Fibroblast of lung (primary cell): ENCODE data around the gene RACK1. TPM values are rescaled to one million over a fixed set of nuclear protein-coding genes. Genes with fewer than 3 reads are reported as not detected.

Experiments
- DNase-seq, 2 donors: peaks; one replicate each; pipeline versions ENCODE4 v3.0.0 to v3.0.0-alpha.2; 2010; ENCODE audit warnings: low read depth in 2 of 2
- H2AFZ ChIP-seq: 2 replicates; pipeline ENCODE4 v1.5.1; 2012; ENCODE audit warnings: low read length, control low read depth, inconsistent platforms
- H3K27ac ChIP-seq: 2 replicates; pipeline ENCODE4 v1.5.1; 2011; ENCODE audit warnings: low read length, control low read depth; ENCODE audit not compliant: insufficient read depth
- H3K27me3 ChIP-seq: 2 replicates; pipeline ENCODE4 v1.5.1; 2011; ENCODE audit warnings: mild to moderate bottlenecking, low read length; ENCODE audit not compliant: control insufficient read depth, insufficient read depth
- H3K36me3 ChIP-seq: 2 replicates; pipeline ENCODE4 v1.5.1; 2011; ENCODE audit warnings: low read length; ENCODE audit not compliant: control insufficient read depth, insufficient read depth
- H3K4me1 ChIP-seq: 2 replicates; pipeline ENCODE4 v1.5.1; 2011; ENCODE audit warnings: low read length; ENCODE audit not compliant: control insufficient read depth, insufficient read depth; ENCODE audit errors: extremely low read depth
- H3K4me2 ChIP-seq: 2 replicates; pipeline ENCODE4 v1.5.1; 2011; ENCODE audit warnings: low read length, control low read depth; ENCODE audit not compliant: insufficient read depth; ENCODE audit errors: extremely low read depth
- H3K4me3 ChIP-seq, 4 experiments: fragments of 200-600 bp in 1 of 4; sonication (generic) in 1 of 4; replicated peaks in 1 of 4; 2 replicates each; pipeline ENCODE4 v1.5.1; 2011 to 2016; ENCODE audit warnings: low read length in 4 of 4, low read depth in 3 of 4, mild to moderate bottlenecking in 3 of 4, control low read depth in 2 of 4, inconsistent platforms in 1 of 4, mixed read lengths in 1 of 4; ENCODE audit not compliant: insufficient read depth in 1 of 4; ENCODE audit errors: control extremely low read depth in 1 of 4
- H3K79me2 ChIP-seq: 2 replicates; pipeline ENCODE4 v1.5.1; 2012; ENCODE audit warnings: mild to moderate bottlenecking, low read length, inconsistent platforms; ENCODE audit not compliant: control insufficient read depth, insufficient read depth
- H3K9ac ChIP-seq: 2 replicates; pipeline ENCODE4 v1.5.1; 2011; ENCODE audit warnings: mild to moderate bottlenecking, low read length, control low read depth; ENCODE audit not compliant: insufficient read depth
- H3K9me3 ChIP-seq: 2 replicates; pipeline ENCODE4 v1.5.1; 2012; ENCODE audit warnings: low read depth, low read length; ENCODE audit not compliant: control insufficient read depth, insufficient read depth
- H4K20me1 ChIP-seq: 2 replicates; pipeline ENCODE4 v1.5.1; 2011; ENCODE audit warnings: low read length; ENCODE audit not compliant: control insufficient read depth, insufficient read depth; ENCODE audit errors: extremely low read depth
- EZH2 ChIP-seq: IDR thresholded peaks from 2 replicates; pipeline ENCODE4 v1.5.1; 2012; ENCODE audit warnings: low read length, control low read depth, mild to moderate bottlenecking; ENCODE audit errors: missing control alignments
- polyA plus RNA-seq, 2 donors: library from polyadenylated mRNA; depleted of rRNA in 1 of 2; stranded (reverse) in 1 of 2; unstranded in 1 of 2; fragments of >200 nt; gene quantifications; 2 replicates each; pipeline ENCODE4 v1.2.1, GENCODE V29; 2011 to 2012; ENCODE audit warnings: missing spikeins in 1 of 2
- total RNA-seq: library from RNA; depleted of rRNA; stranded (reverse); fragments of >200 nt; gene quantifications from 2 replicates; pipeline ENCODE4 v1.2.1, GENCODE V29; 2014
- TF ChIP-seq, protein P1 (sequence below), 2 donors: IDR thresholded peaks in 1 of 2; conservative IDR thresholded peaks in 1 of 2; 1 replicate in 1 of 2; 2 replicates in 1 of 2; pipeline ENCODE4 v1.5.1; 2011 to 2012; ENCODE audit warnings: low read length in 2 of 2, control low read depth in 1 of 2, inconsistent platforms in 1 of 2, low read depth in 1 of 2, mild to moderate bottlenecking in 1 of 2

Gene RACK1
- total and polyA plus RNA-seq, 2 donors (not counting 1 experiment from before 2014, with no cell fraction given), result 3,014 to 4,649 TPM

DNA sequence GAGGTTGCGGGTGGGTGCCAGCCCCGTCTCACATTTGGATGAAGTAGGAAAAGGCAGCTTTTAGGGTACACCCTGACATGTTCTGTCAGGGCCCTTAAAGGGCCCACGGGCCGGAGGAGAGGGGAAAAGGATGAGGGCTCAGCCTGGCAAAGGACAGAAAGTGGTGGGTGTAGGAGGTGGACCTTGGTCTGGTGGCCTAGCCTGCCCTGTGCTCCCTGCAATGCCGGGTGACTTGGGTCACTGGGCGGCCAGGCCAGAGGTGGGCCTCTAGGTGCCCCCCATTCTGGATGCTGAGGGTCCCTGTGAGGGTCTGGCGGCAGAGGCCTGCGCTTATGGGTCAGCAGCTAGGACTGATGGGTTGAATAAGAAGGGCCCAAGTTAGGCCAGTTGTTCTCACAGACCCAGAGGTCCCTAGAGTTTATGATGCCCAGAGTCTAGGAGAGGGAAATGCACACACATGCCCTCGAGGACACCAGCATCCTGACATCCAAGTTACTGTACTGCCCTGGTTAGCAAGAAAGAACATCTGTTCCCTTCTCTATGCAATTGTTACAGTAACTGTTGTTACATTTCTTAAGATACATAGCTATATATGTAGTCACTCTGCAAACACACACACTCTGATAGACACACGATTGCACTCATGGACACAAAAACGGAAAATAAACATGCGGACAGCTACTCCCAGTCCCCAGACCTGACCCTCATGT is 51.2 kb downstream of the RACK1 start:
- Histone ChIP-seq H3K9me3 (no peaks in the 10 kb centered on the region), H3K4me2 (peak overlapping the region; percentile 36), H3K27ac (peak overlapping the region; percentile 66), H2AFZ (peak overlapping the region; percentile 82), H3K27me3 (no peaks in the 10 kb centered on the region), H3K79me2 (no peaks in the 10 kb centered on the region), H3K4me3 (peak overlapping the region; percentile 56 to 86 (median 67)), H3K4me1 (no peaks in the 10 kb centered on the region), H3K36me3 (no peaks in the 10 kb centered on the region), H3K9ac (peak overlapping the region; percentile 70), H4K20me1 (no peaks in the 10 kb centered on the region)
- no peak for DNase-seq
- TF ChIP-seq EZH2, result no peak
- TF ChIP-seq, protein P1, sequence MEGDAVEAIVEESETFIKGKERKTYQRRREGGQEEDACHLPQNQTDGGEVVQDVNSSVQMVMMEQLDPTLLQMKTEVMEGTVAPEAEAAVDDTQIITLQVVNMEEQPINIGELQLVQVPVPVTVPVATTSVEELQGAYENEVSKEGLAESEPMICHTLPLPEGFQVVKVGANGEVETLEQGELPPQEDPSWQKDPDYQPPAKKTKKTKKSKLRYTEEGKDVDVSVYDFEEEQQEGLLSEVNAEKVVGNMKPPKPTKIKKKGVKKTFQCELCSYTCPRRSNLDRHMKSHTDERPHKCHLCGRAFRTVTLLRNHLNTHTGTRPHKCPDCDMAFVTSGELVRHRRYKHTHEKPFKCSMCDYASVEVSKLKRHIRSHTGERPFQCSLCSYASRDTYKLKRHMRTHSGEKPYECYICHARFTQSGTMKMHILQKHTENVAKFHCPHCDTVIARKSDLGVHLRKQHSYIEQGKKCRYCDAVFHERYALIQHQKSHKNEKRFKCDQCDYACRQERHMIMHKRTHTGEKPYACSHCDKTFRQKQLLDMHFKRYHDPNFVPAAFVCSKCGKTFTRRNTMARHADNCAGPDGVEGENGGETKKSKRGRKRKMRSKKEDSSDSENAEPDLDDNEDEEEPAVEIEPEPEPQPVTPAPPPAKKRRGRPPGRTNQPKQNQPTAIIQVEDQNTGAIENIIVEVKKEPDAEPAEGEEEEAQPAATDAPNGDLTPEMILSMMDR (conservative IDR thresholded peaks at IDR 0.05 in 1 of 2, IDR thresholded peaks at IDR 0.05 in 1 of 2; ENCODE audit: low read depth in 1 of 2, low read length in 2 of 2), result no peak

DNA sequence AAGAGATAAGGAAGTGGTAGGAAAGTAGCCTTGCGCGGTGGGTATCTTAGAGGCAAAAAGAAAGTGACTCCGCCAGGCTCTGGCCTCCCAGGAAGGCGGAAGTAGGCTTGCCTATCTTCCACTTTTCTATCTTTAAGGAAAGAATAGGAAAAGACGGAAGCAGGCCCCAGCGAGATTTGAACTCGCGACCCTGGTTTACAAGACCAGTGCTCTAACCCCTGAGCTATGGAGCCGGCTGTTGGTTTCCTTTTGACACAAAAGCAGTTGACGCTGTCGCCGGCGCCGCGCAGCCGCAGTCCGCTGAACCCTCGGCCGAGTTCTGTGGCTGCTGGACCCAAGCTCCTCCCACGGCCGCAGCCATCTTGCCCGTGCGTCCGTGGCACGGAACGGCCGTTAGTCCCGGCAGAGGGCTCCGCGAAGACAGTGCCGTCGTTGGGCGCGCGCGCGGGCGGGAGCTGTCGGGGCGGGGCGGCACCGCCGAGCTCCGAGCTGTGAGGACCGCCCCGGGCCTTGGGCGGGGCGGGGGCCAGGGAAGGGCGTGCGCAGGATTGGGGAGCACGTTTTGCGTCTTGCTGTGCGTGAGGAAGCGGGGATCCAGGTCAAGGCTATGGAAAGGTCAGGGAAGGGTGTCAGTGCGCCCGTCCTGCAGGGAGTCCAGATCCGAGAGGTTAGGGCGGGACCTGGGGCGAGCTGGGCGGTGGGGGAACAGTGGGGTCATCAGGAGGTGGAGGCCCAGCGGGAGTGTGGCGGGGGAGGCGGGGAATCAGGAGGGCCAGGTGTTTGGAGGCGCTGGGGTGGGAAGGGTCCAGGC is 52.0 kb downstream of the RACK1 start:
- H3K4me1 ChIP-seq, result no peaks in the 10 kb centered on the region
- no peak for TF ChIP-seq EZH2
- TF ChIP-seq, protein P1 (conservative IDR thresholded peaks at IDR 0.05 in 1 of 2, IDR thresholded peaks at IDR 0.05 in 1 of 2; ENCODE audit: low read depth in 1 of 2, low read length in 2 of 2), result no peak
- H3K4me2 ChIP-seq, result peak overlapping the region; percentile 98
- no peaks in the 10 kb centered on the region for H3K36me3 ChIP-seq
- no peaks in the 10 kb centered on the region for H3K79me2 ChIP-seq
- H3K9ac ChIP-seq, result peak overlapping the region; percentile 70
- H3K9me3 ChIP-seq, result no peaks in the 10 kb centered on the region
- DNase-seq, result peak; percentile 92 to 96
- no peaks in the 10 kb centered on the region for H3K27me3 ChIP-seq
- peak overlapping the region; percentile 88 for H2AFZ ChIP-seq
- no peaks in the 10 kb centered on the region for H4K20me1 ChIP-seq
- peak overlapping the region; percentile 66 for H3K27ac ChIP-seq
- peak overlapping the region; percentile 82 to 96 (median 85) for H3K4me3 ChIP-seq
